Thoracic aorta (tissue), 2 donors: ENCODE results near the gene FUT3. TPM values are rescaled to one million over a fixed set of nuclear protein-coding genes. Genes with fewer than 3 reads are reported as not detected.
A peak's percentile ranks its signal among the peaks of the same experiment; 100 is the strongest.

ENCODE experiments used
- ATAC-seq: fragments of 150-250 bp; one replicate; pipeline ENCODE4 v1.8.0; 2017; ENCODE audit warnings: low read depth; ENCODE audit not compliant: insufficient number of reproducible peaks, low FRiP score
- DNase-seq: peaks from one replicate; pipeline ENCODE4 v3.0.0-alpha.2; 2020; ENCODE audit warnings: low spot score
- H3K27ac ChIP-seq, 2 donors: fragments of 200-600 bp; sonication (generic); 1 replicate in 1 of 2; 2 replicates in 1 of 2; pipeline ENCODE4 v1.5.1; 2016; ENCODE audit warnings: mild to moderate bottlenecking in 2 of 2, moderate library complexity in 2 of 2
- H3K27me3 ChIP-seq: fragments of 200-600 bp; sonication (generic); replicated peaks from 2 replicates; pipeline ENCODE4 v1.6.0; 2016; ENCODE audit warnings: mild to moderate bottlenecking; ENCODE audit not compliant: insufficient read depth
- H3K36me3 ChIP-seq: fragments of 200-600 bp; sonication (generic); one replicate; pipeline ENCODE4 v1.5.1; 2016
- H3K4me1 ChIP-seq, 2 donors: fragments of 200-600 bp; sonication (generic); 1 replicate in 1 of 2; 2 replicates in 1 of 2; pipeline versions ENCODE4 v1.5.1 to v1.6.0; 2016; ENCODE audit warnings: low read depth in 2 of 2, mild to moderate bottlenecking in 1 of 2; ENCODE audit not compliant: control insufficient read depth in 1 of 2
- H3K4me3 ChIP-seq: fragments of 200-600 bp; sonication (generic); 2 replicates; pipeline ENCODE4 v1.5.1; 2016; ENCODE audit warnings: mild to moderate bottlenecking
- H3K9me3 ChIP-seq: fragments of 200-600 bp; sonication (generic); 2 replicates; pipeline ENCODE4 v1.5.1; 2016
- CTCF ChIP-seq: fragments of 200-600 bp; sonication (generic); IDR thresholded peaks from one replicate; pipeline ENCODE4 v1.5.1; 2019; ENCODE audit warnings: antibody characterized with exemption
- total RNA-seq, 2 donors: library from RNA; depleted of rRNA; stranded (reverse); fragments of >200 nt; gene quantifications; one replicate each; pipeline versions ENCODE4 v1.1.0 to v1.2.3, GENCODE V29; 2016

Gene FUT3
- total RNA-seq, 2 donors from 2014 or later = not detected

DNA sequence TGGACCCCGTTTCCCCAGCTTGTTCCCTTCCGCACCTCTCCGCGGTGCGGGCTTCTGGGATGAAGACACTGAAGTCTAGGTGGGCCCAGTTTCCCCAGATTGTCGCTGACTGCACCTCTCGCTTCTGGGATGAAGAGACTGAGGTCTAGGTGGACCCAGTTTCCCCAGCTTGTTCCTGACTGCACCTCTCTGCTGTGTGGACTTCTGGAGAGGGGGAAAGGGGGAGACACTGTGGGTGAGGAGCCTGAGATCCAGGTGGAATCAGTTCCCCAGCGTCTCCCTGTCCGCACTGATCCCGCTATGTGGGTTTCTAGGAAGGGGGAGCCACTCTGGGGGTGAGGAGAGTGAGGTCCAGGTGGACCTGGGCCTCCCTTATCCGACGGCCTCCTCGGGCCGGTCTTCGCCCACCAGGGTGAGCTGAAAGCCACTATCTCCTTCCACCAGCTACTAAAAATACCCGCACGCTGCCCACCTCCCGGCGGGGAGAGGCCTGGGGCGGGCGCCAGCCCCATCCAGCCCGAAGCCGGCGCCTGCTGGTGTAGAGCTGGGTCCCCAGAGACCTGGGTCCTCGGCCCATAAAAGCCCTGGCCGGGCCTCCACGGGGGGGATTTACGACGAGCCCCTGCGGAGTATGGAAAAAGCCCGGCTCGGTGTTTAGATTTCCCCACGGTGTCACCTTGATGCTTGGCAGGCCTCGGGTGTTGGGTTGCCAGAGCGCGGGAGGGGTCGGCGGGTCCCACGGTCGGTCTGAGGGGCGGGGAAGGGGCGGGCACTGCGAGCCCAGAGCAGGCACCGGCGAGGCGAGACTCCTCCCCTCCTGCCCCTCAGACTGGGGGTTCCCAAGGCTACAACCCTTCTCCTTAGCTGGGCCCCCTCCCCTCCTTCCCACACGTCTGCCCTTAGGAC lies 22.3 kb downstream of the FUT3 start:
- no peak for DNase-seq
- Histone ChIP-seq H3K36me3 (no peaks in the 10 kb centered on the region), H3K27ac (no peak overlapping the region), H3K4me3 (peak overlapping the region; percentile 72), H3K27me3 (peaks cover 3% of the 10 kb centered on the region), H3K4me1 (peaks cover 4 to 16% of the 10 kb centered on the region in 2 donors), H3K9me3 (no peaks in the 10 kb centered on the region)
- no peak for TF ChIP-seq CTCF
- ATAC-seq = no peak

DNA sequence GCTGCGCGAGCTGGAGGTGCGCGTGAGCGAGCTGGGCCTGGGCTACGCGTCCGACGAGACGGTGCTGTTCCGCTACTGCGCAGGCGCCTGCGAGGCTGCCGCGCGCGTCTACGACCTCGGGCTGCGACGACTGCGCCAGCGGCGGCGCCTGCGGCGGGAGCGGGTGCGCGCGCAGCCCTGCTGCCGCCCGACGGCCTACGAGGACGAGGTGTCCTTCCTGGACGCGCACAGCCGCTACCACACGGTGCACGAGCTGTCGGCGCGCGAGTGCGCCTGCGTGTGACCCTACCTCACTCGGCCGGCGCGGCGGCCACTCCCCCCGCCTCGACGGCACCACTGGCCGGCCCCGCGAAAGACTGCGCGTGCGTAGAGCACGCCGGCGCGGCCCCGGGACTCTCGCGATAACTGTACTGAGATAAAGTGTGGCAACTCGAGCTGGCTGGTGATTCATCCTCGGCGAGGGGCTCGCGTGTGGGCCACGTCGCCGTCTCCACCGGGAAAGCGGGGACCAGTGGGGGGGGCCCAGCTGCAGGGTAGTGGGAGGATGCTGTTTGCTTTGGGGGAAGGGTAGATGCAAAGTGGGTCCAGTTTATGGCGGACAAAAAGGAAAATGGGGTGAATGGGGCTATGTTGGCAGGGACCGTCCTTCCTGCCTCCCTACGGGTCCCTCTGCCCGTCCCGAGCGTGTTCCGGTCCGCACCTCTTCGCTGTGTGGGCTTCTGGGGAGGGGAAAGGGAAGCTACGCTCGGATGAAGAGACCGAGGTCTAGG lies 23.2 kb downstream of the FUT3 start:
- peak; percentile 26 for ATAC-seq
- TF ChIP-seq CTCF = no peak
- peak; percentile 36 for DNase-seq
- Histone ChIP-seq H3K27me3 (peaks cover 3% of the 10 kb centered on the region), H3K4me1 (peaks cover 4 to 16% of the 10 kb centered on the region in 2 donors), H3K27ac (no peak overlapping the region), H3K36me3 (no peaks in the 10 kb centered on the region), H3K9me3 (no peaks in the 10 kb centered on the region), H3K4me3 (peak overlapping the region; percentile 72)

GRCh38 chr19:5827342-5827890 lies 23.8 kb downstream of the FUT3 start:
- H3K27ac ChIP-seq = no peak overlapping the region
- no peak for ATAC-seq
- H3K4me3 ChIP-seq = peak overlapping the region; percentile 72
- H3K9me3 ChIP-seq = no peaks in the 10 kb centered on the region
- H3K36me3 ChIP-seq = no peaks in the 10 kb centered on the region
- H3K4me1 ChIP-seq = peaks cover 4 to 16% of the 10 kb centered on the region in 2 donors
- TF ChIP-seq CTCF = no peak
- DNase-seq = no peak
- H3K27me3 ChIP-seq = peaks cover 3% of the 10 kb centered on the region

DNA sequence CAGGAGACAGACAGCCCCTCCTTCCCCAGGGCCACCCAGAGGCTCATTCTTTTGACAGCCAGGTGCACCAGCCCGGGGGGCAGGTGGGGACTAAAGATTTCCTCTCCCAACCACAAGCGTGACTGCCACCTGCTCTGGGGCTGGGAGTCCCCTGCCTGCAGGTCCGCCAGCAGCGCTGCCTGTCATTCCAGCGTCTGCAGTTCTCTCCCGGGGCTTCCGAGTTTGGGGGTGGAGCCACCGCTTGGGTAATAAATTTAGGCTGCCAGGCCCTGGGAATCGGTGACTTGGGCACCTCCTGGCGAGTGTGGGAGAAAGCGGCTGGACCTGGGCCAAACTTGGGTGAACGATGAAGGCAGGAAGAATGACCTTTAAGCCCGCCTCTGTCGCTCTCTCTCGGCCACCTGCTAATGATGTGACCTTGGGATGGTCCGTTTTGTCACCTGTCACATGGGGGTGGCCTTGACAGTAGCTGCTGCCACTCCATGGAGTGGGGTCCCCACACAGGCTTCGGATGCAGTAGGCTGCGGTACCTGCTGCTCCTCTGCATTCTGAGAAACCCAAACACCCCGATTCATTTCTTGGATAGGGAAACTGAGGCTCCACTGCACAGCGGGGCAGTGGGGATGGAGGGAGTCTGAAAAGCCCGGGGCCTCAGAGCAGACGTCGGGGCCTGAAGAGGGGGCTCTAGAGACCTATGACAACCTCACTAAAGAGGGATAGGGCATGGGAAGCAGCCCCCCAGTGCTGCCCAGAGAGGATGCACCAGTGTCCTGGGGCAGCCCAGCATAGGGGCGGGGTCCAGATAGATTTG lies 24.5 kb downstream of the FUT3 start:
- Histone ChIP-seq H3K36me3 (no peaks in the 10 kb centered on the region), H3K4me1 (peaks cover 4 to 16% of the 10 kb centered on the region in 2 donors), H3K4me3 (no peak overlapping the region), H3K27ac (no peak overlapping the region), H3K27me3 (peaks cover 3% of the 10 kb centered on the region), H3K9me3 (no peaks in the 10 kb centered on the region)
- ATAC-seq = no peak
- no peak for DNase-seq
- no peak for TF ChIP-seq CTCF
